GM21528 (cell line): ENCODE measurements around the gene CCN6.
"Not testable (repeated sequence)": the region's sequence is repeated elsewhere in the genome, so short reads cannot be mapped to it uniquely, and the experiment has no call there.

Source experiments
- ATAC-seq: cut with Tn5 transposase; IDR thresholded peaks from one replicate; pipeline ENCODE4 v1.9.1; 2021; ENCODE audit warnings: mild to moderate bottlenecking, moderate library complexity; ENCODE audit not compliant: unreplicated experiment, low FRiP score

Gene CCN6

DNA sequence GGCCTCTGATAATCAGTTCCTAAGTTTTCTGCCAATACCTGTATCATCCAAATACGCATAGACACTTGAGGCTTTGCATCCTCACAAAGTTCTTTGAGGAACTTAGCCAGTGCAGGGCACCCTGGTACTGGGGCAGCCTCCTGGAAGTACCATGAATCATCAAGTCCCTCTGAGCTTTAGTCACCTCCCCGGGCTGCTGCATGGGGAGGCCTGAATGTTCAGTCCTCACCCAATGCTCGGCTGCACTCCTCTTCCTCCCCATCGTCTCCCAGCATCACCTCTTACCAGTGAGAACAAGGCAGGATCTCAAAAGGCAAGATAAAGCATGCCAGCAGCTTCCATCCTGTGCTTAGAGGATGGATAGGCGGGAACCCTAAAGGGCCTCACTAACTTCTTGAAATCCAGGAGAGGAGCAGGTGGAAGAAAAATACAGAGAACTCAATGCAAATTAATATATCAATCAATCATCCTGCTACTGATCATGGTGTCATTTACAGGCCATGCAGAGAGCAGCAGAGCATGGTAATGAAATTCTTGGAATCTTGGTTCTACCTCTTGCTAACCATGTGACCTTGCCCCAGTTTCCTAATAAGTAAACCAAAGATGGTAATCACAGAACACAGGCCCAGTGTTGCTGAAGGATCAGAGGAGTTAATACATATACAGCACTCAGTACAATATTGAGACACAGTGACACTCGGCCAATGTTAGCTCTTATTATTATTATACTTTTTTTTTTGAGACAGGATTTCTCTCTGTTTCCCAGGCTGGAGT is 4.7 kb upstream of the CCN6 start:
- no peak for ATAC-seq

- no peak for ATAC-seq
Observed at GRCh38 chr6:112049996-112050395, 3.9 kb upstream of the CCN6 start.

GRCh38 chr6:112050429-112050828 is 3.5 kb upstream of the CCN6 start:
- ATAC-seq, result no peak

GRCh38 chr6:112051251-112051740 is 2.6 kb upstream of the CCN6 start:
- not testable (repeated sequence) for ATAC-seq

DNA sequence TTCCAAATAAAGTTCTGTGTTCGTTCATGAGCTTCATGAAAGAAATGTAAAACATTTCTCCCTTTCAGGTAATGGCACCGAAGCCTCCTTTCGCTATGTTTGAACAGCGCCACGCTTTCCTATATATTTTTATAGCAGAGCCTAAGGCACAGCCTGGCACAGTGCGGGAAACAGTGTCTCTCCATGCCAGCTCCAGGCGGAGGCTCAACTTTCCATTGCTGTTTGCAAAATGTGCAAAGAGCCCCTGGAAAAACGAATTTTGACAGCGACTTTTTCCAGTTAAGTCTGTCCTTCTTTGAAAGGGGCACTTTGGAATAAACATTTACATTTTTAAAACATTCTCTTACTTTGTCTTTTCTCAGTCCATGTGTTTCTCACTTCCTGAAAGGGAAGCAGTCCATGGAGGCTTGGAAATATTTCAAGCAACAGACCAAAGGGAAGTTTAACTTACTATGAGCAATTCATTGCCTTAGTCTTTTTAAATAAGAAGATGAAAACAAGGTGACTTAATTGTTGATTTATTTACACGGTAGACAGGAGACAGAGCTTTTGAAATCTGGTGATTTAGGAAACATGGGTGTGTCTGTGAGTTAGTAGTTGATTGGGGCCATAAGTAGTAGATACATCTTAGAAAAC is 769 bp downstream of the CCN6 start:
- no peak for ATAC-seq

DNA sequence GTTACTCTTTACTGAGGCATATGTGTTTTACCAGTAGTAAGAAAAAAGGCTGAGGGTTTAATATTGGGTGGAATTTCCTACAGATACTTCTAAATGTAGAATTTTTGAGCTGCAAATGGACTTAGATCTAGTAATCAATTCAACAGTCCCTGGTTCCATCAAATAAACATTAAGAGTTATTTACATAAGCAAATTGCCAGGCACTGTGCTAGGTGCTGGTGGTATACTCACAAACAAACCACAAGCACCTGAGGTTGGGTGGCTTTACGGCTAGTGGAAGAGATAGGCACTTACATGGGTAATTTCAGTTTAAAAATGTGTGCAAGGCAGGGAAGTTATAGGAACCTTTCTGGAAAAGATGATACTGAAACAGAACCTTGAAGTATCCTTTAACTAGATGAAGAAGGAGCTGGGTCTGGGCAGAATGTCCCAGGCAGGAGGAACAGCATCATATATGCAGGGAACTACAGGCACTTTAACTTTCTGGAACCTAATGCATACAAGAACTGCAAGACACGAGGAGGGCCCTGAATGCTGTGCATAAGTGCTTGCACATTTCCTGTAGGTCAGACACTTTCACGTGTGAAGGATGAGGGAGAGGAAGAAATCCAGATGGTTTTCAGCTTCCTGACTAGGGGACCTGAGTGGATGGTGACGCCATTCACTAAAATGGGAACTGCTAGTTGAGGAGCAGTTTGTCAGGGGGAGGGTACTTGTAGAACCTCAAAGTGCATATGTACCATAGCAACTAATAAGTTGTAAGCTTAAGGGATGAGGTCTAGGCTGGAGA is 4.5 kb downstream of the CCN6 start:
- no peak for ATAC-seq

GRCh38 chr6:112061605-112062004 is 7.7 kb downstream of the CCN6 start:
- ATAC-seq, result no peak

DNA sequence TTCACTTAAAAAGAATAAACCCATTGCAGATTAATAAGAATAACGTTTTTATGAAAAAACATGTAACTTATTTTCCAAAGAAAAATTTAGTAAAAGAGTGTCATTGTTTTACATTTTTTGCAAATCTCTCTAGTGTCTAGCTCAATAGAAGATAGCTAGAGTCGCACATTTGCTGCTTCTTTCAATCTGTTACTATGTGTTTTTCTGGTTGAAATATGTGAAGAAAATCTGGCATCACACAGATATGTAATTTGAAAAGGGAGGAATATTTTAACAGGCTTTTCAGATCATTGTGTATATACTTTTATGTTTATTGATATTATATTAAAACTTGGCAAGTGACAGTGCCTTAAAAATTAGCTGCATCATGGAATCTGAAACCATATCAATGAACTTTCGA is 9.1 kb downstream of the CCN6 start:
- ATAC-seq, result no peak

GRCh38 chr6:112065426-112065986 is 11.6 kb downstream of the CCN6 start:
- no peak for ATAC-seq

- no peak for ATAC-seq
Observed at GRCh38 chr6:112066606-112067005, 12.7 kb downstream of the CCN6 start.

- no peak for ATAC-seq
Observed at GRCh38 chr6:112081569-112081968, 27.7 kb downstream of the CCN6 start.

DNA sequence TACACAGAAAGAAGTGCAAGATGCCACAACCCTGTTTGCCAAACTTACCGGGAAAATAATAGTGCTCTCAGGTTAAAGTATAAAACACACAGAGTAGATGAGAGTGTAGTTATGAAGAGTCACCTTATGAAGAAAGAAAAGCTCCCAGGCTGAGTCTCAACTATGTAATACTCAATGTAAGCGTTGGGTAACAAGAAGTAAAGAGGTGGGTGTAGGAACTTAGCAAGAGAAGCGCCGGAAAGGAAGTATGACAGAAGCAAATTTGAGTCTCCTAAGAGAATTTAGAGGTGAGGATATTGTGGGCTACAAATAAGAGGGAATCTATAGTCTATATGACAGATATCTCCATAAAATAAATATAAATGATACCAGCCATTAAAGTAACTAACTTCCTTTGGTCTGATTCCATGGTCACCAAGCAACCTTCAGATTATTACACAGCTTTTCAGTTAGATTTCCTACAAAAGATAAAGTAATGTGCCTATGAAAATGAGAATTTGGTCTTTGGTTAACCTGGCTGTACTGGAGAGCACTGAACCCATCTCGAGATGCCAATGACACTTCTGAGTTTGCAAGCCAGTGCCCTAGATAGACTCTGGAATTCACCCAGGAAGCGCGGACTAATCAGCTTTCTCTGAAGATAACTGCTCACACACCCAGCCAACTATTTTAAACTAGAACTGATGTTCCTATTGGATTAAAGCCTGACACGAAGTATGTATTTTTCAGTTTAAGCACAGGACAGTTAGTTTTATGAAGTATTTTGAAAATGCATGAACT is 31.6 kb downstream of the CCN6 start:
- no peak for ATAC-seq

GRCh38 chr6:112086744-112087135 is 32.8 kb downstream of the CCN6 start:
- peak; percentile 43 for ATAC-seq

- ATAC-seq, result peak; percentile 98
Observed at GRCh38 chr6:112087136-112087911, 33.4 kb downstream of the CCN6 start, which contains the start of the genes FAM229B and TUBE1. FAM229B (plus strand) TSS chr6:112087591; CDS start chr6:112099284, 11,693 bp downstream. TUBE1 (minus strand) TSS chr6:112087482; CDS start chr6:112087434, 48 bp downstream.

GRCh38 chr6:112087916-112088315 is 34.0 kb downstream of the CCN6 start:
- no peak for ATAC-seq

- no peak for ATAC-seq
Observed at GRCh38 chr6:112096901-112097300, 43.0 kb downstream of the CCN6 start.

GRCh38 chr6:112100561-112100960 is 46.7 kb downstream of the CCN6 start:
- no peak for ATAC-seq

- ATAC-seq, result not testable (repeated sequence)
Observed at GRCh38 chr6:112106026-112106425, 52.1 kb downstream of the CCN6 start.

GRCh38 chr6:112106562-112106961 is 52.7 kb downstream of the CCN6 start:
- no peak for ATAC-seq
